GM23338 (cell line): ENCODE data around the gene KCNK3. TPM values are rescaled to one million over a fixed set of nuclear protein-coding genes. Genes with fewer than 3 reads are reported as not detected.
"Not testable (repeated sequence)": the region's sequence is repeated elsewhere in the genome, so short reads cannot be mapped to it uniquely, and the experiment has no call there.

Experiments
- ATAC-seq: fragments of 200-7000 bp; cut with Tn5 transposase; 3 replicates; pipeline ENCODE4 v1.9.1; 2020
- DNase-seq: peaks from one replicate; pipeline ENCODE4 v3.0.0-alpha.2; 2015; ENCODE audit warnings: low spot score
- H2AFZ ChIP-seq: fragments of 200-600 bp; sonication (generic); 2 replicates; pipeline ENCODE4 v1.8.0; 2016; ENCODE audit warnings: antibody characterized with exemption, mild to moderate bottlenecking, moderate library complexity
- H3F3A ChIP-seq: fragments of 200-600 bp; sonication (generic); replicated peaks from 2 replicates; pipeline ENCODE4 v1.8.0; 2017; ENCODE audit warnings: antibody characterized with exemption, mixed run types, low read depth
- H3K27ac ChIP-seq: fragments of 200-600 bp; sonication (generic); 2 replicates; pipeline ENCODE4 v1.6.1; 2016; ENCODE audit warnings: low read depth
- H3K27me3 ChIP-seq: fragments of 200-600 bp; sonication (generic); 2 replicates; pipeline ENCODE4 v1.8.0; 2016; ENCODE audit warnings: mild to moderate bottlenecking, mixed run types, moderate library complexity; ENCODE audit not compliant: insufficient read depth
- H3K36me3 ChIP-seq: fragments of 200-600 bp; sonication (generic); 2 replicates; pipeline ENCODE4 v1.8.0; 2016; ENCODE audit warnings: mild to moderate bottlenecking; ENCODE audit not compliant: insufficient read depth
- H3K4me1 ChIP-seq: fragments of 200-600 bp; sonication (generic); 2 replicates; pipeline ENCODE4 v1.8.0; 2016; ENCODE audit warnings: mild to moderate bottlenecking, moderate library complexity; ENCODE audit not compliant: insufficient read depth
- H3K4me2 ChIP-seq: fragments of 200-600 bp; sonication (generic); 2 replicates; pipeline ENCODE4 v1.7.1; 2017; ENCODE audit warnings: mixed run types
- H3K4me3 ChIP-seq: fragments of 200-600 bp; sonication (generic); 2 replicates; pipeline ENCODE4 v1.6.1; 2016; ENCODE audit warnings: mixed run types
- H3K79me2 ChIP-seq: fragments of 200-600 bp; sonication (generic); replicated peaks from 2 replicates; pipeline ENCODE4 v1.8.0; 2017; ENCODE audit warnings: mild to moderate bottlenecking; ENCODE audit not compliant: insufficient read depth
- H3K9me2 ChIP-seq: fragments of 200-600 bp; sonication (generic); 2 replicates; pipeline ENCODE4 v1.8.0; 2017; ENCODE audit not compliant: insufficient read depth
- H4K20me1 ChIP-seq: fragments of 200-600 bp; sonication (generic); replicated peaks from 2 replicates; pipeline ENCODE4 v1.8.0; 2017; ENCODE audit warnings: mild to moderate bottlenecking; ENCODE audit not compliant: insufficient read depth
- H3K27ac Mint-ChIP-seq: 2 replicates; pipeline ENCODE4 v1.8.0; 2020; ENCODE audit warnings: inconsistent platforms, mild to moderate bottlenecking, moderate library complexity, mixed read lengths
- H3K27me3 Mint-ChIP-seq: 3 replicates; pipeline ENCODE4 v1.8.0; 2022; ENCODE audit warnings: low read depth, mild to moderate bottlenecking, moderate library complexity, mixed read lengths, inconsistent platforms; ENCODE audit not compliant: insufficient read depth, poor library complexity
- H3K36me3 Mint-ChIP-seq: 3 replicates; pipeline ENCODE4 v1.8.0; 2021; ENCODE audit warnings: low read depth, mild to moderate bottlenecking, inconsistent platforms, moderate library complexity, mixed read lengths
- H3K4me1 Mint-ChIP-seq: 3 replicates; pipeline ENCODE4 v1.8.0; 2020; ENCODE audit warnings: mild to moderate bottlenecking, inconsistent platforms, mixed read lengths
- H3K4me3 Mint-ChIP-seq: 3 replicates; pipeline ENCODE4 v1.8.0; 2021; ENCODE audit warnings: moderate library complexity, mild to moderate bottlenecking, inconsistent platforms, mixed read lengths
- H3K9me3 Mint-ChIP-seq: 3 replicates; pipeline ENCODE4 v1.8.0; 2020; ENCODE audit warnings: moderate library complexity, mild to moderate bottlenecking, inconsistent platforms, mixed read lengths
- CREB1 ChIP-seq: fragments of 250-450 bp; sonication (Bioruptor Pico); IDR thresholded peaks from 2 replicates; pipeline ENCODE4 v1.5.0; 2020; ENCODE audit warnings: low read depth, mild to moderate bottlenecking, moderate library complexity
- ETS1 ChIP-seq: IDR thresholded peaks from 2 replicates; pipeline ENCODE4 v1.6.1; 2016; ENCODE audit warnings: antibody characterized with exemption
- EZH2 ChIP-seq: fragments of 200-600 bp; sonication (generic); IDR thresholded peaks from one replicate; pipeline ENCODE4 v1.8.0; 2017; ENCODE audit warnings: antibody characterized with exemption, mild to moderate bottlenecking, low read depth; ENCODE audit not compliant: unreplicated experiment
- EZH2phosphoT487 ChIP-seq: fragments of 200-600 bp; sonication (generic); IDR thresholded peaks from one replicate; pipeline ENCODE4 v1.8.1; 2018; ENCODE audit warnings: antibody characterized with exemption; ENCODE audit not compliant: unreplicated experiment
- JUNB ChIP-seq: IDR thresholded peaks from one replicate; pipeline ENCODE4 v1.6.1; 2016; ENCODE audit warnings: antibody characterized with exemption; ENCODE audit not compliant: unreplicated experiment
- NANOG ChIP-seq: IDR thresholded peaks from 2 replicates; pipeline ENCODE4 v1.6.1; 2016; ENCODE audit warnings: antibody characterized with exemption, borderline replicate concordance
- POLR2AphosphoS5 ChIP-seq: IDR thresholded peaks from 2 replicates; pipeline ENCODE4 v1.6.1; 2016; ENCODE audit warnings: antibody characterized with exemption, low read depth
- STAT1 ChIP-seq: IDR thresholded peaks from one replicate; pipeline ENCODE4 v1.6.1; 2016; ENCODE audit warnings: antibody characterized with exemption; ENCODE audit not compliant: unreplicated experiment
- ZNF114 ChIP-seq: fragments of 250-450 bp; sonication (Bioruptor Pico); IDR thresholded peaks from 2 replicates; pipeline ENCODE4 v1.5.0; 2020; ENCODE audit warnings: mild to moderate bottlenecking, moderate library complexity
- ZNF331 ChIP-seq: fragments of 250-450 bp; sonication (Bioruptor Pico); IDR thresholded peaks from 2 replicates; pipeline ENCODE4 v1.5.0; 2020; ENCODE audit warnings: low read depth, mild to moderate bottlenecking, moderate library complexity
- polyA plus RNA-seq: library from polyadenylated mRNA; unstranded; fragments of >200 nt; fragmentation: Nextera tagmentation; extraction: Ambion mirVana; gene quantifications from 2 replicates; pipeline ENCODE4 v1.2.1, GENCODE V29; 2016
- total RNA-seq: library from RNA; depleted of rRNA; stranded (reverse); fragments of >200 nt; shearing (Covaris generic); gene quantifications from 2 replicates; pipeline ENCODE4 v1.2.3, GENCODE V29; 2014
- TF ChIP-seq, protein P1 (sequence below), 2 experiments: fragments of 200-600 bp in 1 of 2; sonication (generic) in 1 of 2; conservative IDR thresholded peaks; 2 replicates each; pipeline versions ENCODE4 v1.5.1 to v1.6.1; 2016 to 2017; ENCODE audit warnings: antibody characterized with exemption in 2 of 2, low read depth in 2 of 2, mild to moderate bottlenecking in 2 of 2, moderate library complexity in 1 of 2
- TF ChIP-seq, protein P2 (sequence below): IDR thresholded peaks from one replicate; pipeline ENCODE4 v1.6.1; 2018; ENCODE audit warnings: antibody characterized with exemption; ENCODE audit not compliant: unreplicated experiment

KCNK3 gene
- total and polyA plus RNA-seq, 2 experiments from 2014 or later: not detected

GRCh38 chr2:26658691-26659346 is 33.7 kb upstream of the KCNK3 start:
- no peaks in the 10 kb centered on the region for H3K27me3 ChIP-seq
- no peaks in the 10 kb centered on the region for H3K9me2 ChIP-seq
- no peaks in the 10 kb centered on the region for H3F3A ChIP-seq
- H3K27ac ChIP-seq: no peak overlapping the region
- peaks cover 16% of the 10 kb centered on the region for H3K4me1 Mint-ChIP-seq
- no peak overlapping the region for H3K4me2 ChIP-seq
- peaks cover 28% of the 10 kb centered on the region for H3K9me3 Mint-ChIP-seq
- H3K36me3 Mint-ChIP-seq: no peaks in the 10 kb centered on the region; the same call in 2 of the 3 replicates
- no peaks in the 10 kb centered on the region for H4K20me1 ChIP-seq
- TF ChIP-seq ZNF114 (CRISPR knock-in tag): no peak
- TF ChIP-seq ZNF331 (CRISPR knock-in tag): no peak
- no peak for TF ChIP-seq POLR2AphosphoS5
- TF ChIP-seq EZH2phosphoT487: no peak
- no peak for TF ChIP-seq JUNB
- no peak for TF ChIP-seq NANOG
- no peak overlapping the region for H2AFZ ChIP-seq
- peaks cover 5% of the 10 kb centered on the region for H3K4me1 ChIP-seq
- no peak overlapping the region for H3K4me3 ChIP-seq
- H3K27me3 Mint-ChIP-seq: no peaks in the 10 kb centered on the region
- peaks cover 4% of the 10 kb centered on the region; the same call in 1 of the 2 replicates for H3K36me3 ChIP-seq
- ATAC-seq (no peak), DNase-seq (no peak)
- H3K79me2 ChIP-seq: no peaks in the 10 kb centered on the region
- no peak overlapping the region for H3K4me3 Mint-ChIP-seq
- no peak overlapping the region for H3K27ac Mint-ChIP-seq

DNA sequence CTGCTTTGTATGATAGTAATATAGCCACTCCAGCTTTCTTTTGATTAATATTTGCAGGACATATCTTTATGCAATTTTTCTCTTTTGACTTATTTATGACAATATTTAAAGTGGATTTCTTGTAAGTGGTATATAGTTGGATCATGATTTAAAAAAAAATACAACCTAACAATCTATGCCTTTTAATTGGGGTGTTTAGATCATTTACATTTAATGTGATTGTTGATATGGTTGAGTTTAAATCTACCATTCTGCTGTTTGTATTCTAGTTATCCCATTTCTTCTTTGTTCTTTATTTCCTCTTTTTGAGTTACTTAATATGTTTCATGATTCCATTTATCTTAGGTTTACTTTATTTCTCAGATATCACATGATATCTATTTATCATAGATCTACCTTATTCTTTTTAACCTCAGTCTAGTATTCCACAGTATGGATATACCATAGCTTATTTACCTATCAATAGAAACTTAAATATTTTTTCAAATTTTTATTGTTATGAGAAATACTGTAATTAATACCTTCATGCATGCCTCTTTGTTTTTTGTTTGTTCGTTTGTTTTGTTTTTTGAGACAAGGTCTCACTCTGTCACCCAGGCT is 32.1 kb upstream of the KCNK3 start:
- H3K9me3 Mint-ChIP-seq: peaks cover 29% of the 10 kb centered on the region
- Histone ChIP-seq H3K79me2 (no peaks in the 10 kb centered on the region), H3K4me3 (no peak overlapping the region), H3K36me3 (peaks cover 4% of the 10 kb centered on the region; the same call in 1 of the 2 replicates), H2AFZ (no peak overlapping the region), H3F3A (no peaks in the 10 kb centered on the region), H4K20me1 (no peaks in the 10 kb centered on the region), H3K27me3 (no peaks in the 10 kb centered on the region), H3K27ac (no peak overlapping the region), H3K4me2 (no peak overlapping the region), H3K9me2 (no peaks in the 10 kb centered on the region), H3K4me1 (no peaks in the 10 kb centered on the region)
- TF ChIP-seq EZH2phosphoT487 (no peak), CREB1 (no peak), NANOG (no peak), POLR2AphosphoS5 (no peak), JUNB (no peak), ETS1 (no peak), EZH2 (no peak), STAT1 (no peak), ZNF331 (CRISPR knock-in tag) (no peak)
- TF ChIP-seq, protein P1, sequence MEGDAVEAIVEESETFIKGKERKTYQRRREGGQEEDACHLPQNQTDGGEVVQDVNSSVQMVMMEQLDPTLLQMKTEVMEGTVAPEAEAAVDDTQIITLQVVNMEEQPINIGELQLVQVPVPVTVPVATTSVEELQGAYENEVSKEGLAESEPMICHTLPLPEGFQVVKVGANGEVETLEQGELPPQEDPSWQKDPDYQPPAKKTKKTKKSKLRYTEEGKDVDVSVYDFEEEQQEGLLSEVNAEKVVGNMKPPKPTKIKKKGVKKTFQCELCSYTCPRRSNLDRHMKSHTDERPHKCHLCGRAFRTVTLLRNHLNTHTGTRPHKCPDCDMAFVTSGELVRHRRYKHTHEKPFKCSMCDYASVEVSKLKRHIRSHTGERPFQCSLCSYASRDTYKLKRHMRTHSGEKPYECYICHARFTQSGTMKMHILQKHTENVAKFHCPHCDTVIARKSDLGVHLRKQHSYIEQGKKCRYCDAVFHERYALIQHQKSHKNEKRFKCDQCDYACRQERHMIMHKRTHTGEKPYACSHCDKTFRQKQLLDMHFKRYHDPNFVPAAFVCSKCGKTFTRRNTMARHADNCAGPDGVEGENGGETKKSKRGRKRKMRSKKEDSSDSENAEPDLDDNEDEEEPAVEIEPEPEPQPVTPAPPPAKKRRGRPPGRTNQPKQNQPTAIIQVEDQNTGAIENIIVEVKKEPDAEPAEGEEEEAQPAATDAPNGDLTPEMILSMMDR (conservative IDR thresholded peaks at IDR 0.05; ENCODE audit: low read depth in 2 of 2): no peak
- TF ChIP-seq, protein P2, sequence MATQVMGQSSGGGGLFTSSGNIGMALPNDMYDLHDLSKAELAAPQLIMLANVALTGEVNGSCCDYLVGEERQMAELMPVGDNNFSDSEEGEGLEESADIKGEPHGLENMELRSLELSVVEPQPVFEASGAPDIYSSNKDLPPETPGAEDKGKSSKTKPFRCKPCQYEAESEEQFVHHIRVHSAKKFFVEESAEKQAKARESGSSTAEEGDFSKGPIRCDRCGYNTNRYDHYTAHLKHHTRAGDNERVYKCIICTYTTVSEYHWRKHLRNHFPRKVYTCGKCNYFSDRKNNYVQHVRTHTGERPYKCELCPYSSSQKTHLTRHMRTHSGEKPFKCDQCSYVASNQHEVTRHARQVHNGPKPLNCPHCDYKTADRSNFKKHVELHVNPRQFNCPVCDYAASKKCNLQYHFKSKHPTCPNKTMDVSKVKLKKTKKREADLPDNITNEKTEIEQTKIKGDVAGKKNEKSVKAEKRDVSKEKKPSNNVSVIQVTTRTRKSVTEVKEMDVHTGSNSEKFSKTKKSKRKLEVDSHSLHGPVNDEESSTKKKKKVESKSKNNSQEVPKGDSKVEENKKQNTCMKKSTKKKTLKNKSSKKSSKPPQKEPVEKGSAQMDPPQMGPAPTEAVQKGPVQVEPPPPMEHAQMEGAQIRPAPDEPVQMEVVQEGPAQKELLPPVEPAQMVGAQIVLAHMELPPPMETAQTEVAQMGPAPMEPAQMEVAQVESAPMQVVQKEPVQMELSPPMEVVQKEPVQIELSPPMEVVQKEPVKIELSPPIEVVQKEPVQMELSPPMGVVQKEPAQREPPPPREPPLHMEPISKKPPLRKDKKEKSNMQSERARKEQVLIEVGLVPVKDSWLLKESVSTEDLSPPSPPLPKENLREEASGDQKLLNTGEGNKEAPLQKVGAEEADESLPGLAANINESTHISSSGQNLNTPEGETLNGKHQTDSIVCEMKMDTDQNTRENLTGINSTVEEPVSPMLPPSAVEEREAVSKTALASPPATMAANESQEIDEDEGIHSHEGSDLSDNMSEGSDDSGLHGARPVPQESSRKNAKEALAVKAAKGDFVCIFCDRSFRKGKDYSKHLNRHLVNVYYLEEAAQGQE: no peak
- H3K4me1 Mint-ChIP-seq: peaks cover 3% of the 10 kb centered on the region; the same call in 1 of the 3 replicates
- H3K27ac Mint-ChIP-seq: no peak overlapping the region
- DNase-seq (no peak), ATAC-seq (no peak)
- no peak overlapping the region for H3K4me3 Mint-ChIP-seq
- H3K36me3 Mint-ChIP-seq: no peaks in the 10 kb centered on the region; the same call in 2 of the 3 replicates
- H3K27me3 Mint-ChIP-seq: no peaks in the 10 kb centered on the region

DNA sequence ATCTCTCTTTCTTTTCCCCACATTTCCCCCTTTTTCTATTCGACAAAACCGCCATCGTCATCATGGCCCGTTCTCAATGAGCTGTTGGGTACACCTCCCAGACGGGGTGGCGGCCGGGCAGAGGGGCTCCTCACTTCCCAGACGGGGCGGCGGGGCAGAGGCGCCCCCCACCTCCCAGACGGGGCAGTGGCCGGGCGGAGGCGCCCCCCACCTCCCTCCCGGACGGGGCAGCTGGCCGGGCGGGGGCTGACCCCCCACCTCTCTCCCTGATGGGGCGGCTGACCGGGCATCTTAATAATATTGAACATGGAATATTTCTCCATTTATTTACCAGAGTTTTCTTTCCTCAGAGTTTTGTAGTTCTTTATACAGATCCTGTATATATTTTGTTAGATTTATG is 27.2 kb upstream of the KCNK3 start:
- ATAC-seq, H3K27me3 ChIP-seq, H2AFZ ChIP-seq, H3K27me3 Mint-ChIP-seq, H3K79me2 ChIP-seq, DNase-seq, H3K36me3 ChIP-seq, H3K27ac ChIP-seq, H3K9me2 ChIP-seq, H3K27ac Mint-ChIP-seq, H3K4me1 Mint-ChIP-seq, H4K20me1 ChIP-seq, H3F3A ChIP-seq, H3K4me3 Mint-ChIP-seq, H3K4me3 ChIP-seq, H3K4me2 ChIP-seq, H3K4me1 ChIP-seq, H3K36me3 Mint-ChIP-seq: not testable (repeated sequence)
- H3K9me3 Mint-ChIP-seq: peaks cover 16% of the 10 kb centered on the region
